AG04450 (cell line): Measurements from ENCODE around the gene PPARA. TPM values are rescaled to one million over a fixed set of nuclear protein-coding genes. Genes with fewer than 3 reads are reported as not detected.

Experiments used
- CTCF ChIA-PET: fragments of 300-600, 350-600 bp; formaldehyde crosslinking; extraction: SDS; loops from one replicate; lab custom pipeline; 2022; ENCODE audit warnings: antibody characterized with exemption, inconsistent platforms; lab: Charles Lee
- POLR2A ChIA-PET: fragments of 350-600 bp; formaldehyde crosslinking; extraction: SDS; loops from one replicate; lab custom pipeline; 2021; ENCODE audit warnings: antibody characterized with exemption, inconsistent platforms; lab: Yijun Ruan, JAX
- DNase-seq: peaks from one replicate; pipeline ENCODE4 v3.0.0-alpha.2; 2011; ENCODE audit warnings: low read depth, low spot score
- H3K27ac ChIP-seq: one replicate; pipeline ENCODE4 v1.5.1; 2012; ENCODE audit warnings: low read depth, low read length, control low read depth
- H3K27me3 ChIP-seq: one replicate; pipeline ENCODE4 v1.6.0; 2012; ENCODE audit warnings: low read length; ENCODE audit not compliant: control insufficient read depth, insufficient read depth
- H3K4me3 ChIP-seq: 2 replicates; pipeline ENCODE4 v1.5.1; 2011; ENCODE audit warnings: mild to moderate bottlenecking, low read depth, low read length, control low read depth
- H3K9me3 ChIP-seq: 2 replicates; pipeline ENCODE4 v1.5.1; 2012; ENCODE audit warnings: low read length; ENCODE audit not compliant: control insufficient read depth, insufficient read depth
- CTCF ChIP-seq: IDR thresholded peaks from 2 replicates; pipeline ENCODE4 v1.5.1; 2011; ENCODE audit warnings: low read depth, low read length, control low read depth, inconsistent platforms
- polyA plus RNA-seq: library from polyadenylated mRNA; depleted of rRNA; stranded (reverse); fragments of >200 nt; gene quantifications from 2 replicates; pipeline ENCODE4 v1.2.3, GENCODE V29; 2011

Gene PPARA
- polyA plus RNA-seq, 1 experiment: 10.4 TPM

- no peaks in the 10 kb centered on the region for H3K27me3 ChIP-seq
Measured at GRCh38 chr22:46110215-46110614, 40.1 kb upstream of the PPARA start.

GRCh38 chr22:46111645-46112306, 38.5 kb upstream of the PPARA start:
- ChIA-PET CTCF (interaction anchor here (1.0 to 3.4 kb wide), 2 partner anchors 106 to 117 kb away, joined by 3 to 17 read pairs; no protein-coding TSS in a partner anchor), POLR2A (no interaction called here)
- no peak overlapping the region for H3K27ac ChIP-seq
- no peak overlapping the region for H3K4me3 ChIP-seq
- H3K27me3 ChIP-seq: no peaks in the 10 kb centered on the region
- no peak for DNase-seq
- no peaks in the 10 kb centered on the region; the same call in 1 of the 2 replicates for H3K9me3 ChIP-seq
- no peak for TF ChIP-seq CTCF

More at GRCh38 chr22:46110215-46110614, 40.1 kb upstream of the PPARA start:
- H3K9me3 ChIP-seq: no peaks in the 10 kb centered on the region; the same call in 1 of the 2 replicates
- H3K27ac ChIP-seq: peak overlapping the region; percentile 31
- ChIA-PET CTCF (interaction anchor here (0.6 to 3.4 kb wide), 2 partner anchors 79 to 104 kb away, joined by 3 to 17 read pairs; no protein-coding TSS in a partner anchor), POLR2A (no interaction called here)
- TF ChIP-seq CTCF: no peak
- no peak overlapping the region for H3K4me3 ChIP-seq
- no peak for DNase-seq

- Histone ChIP-seq H3K4me3 (no peak overlapping the region), H3K27me3 (no peaks in the 10 kb centered on the region), H3K9me3 (no peaks in the 10 kb centered on the region; the same call in 1 of the 2 replicates), H3K27ac (no peak overlapping the region)
- CTCF ChIA-PET: interaction anchor here (3.4 to 5.7 kb wide), 2 partner anchors 105 to 106 kb away, joined by 17 to 91 read pairs; no protein-coding TSS in a partner anchor
- no peak for TF ChIP-seq CTCF
- DNase-seq: no peak
- POLR2A ChIA-PET: no interaction called here
Measured at GRCh38 chr22:46112405-46112804, 37.9 kb upstream of the PPARA start.

- Histone ChIP-seq H3K9me3 (no peaks in the 10 kb centered on the region; the same call in 1 of the 2 replicates), H3K27ac (no peak overlapping the region), H3K4me3 (no peak overlapping the region), H3K27me3 (no peaks in the 10 kb centered on the region)
- no peak for TF ChIP-seq CTCF
- ChIA-PET CTCF (interaction anchor here (0.6 to 5.7 kb wide), 3 partner anchors 100 to 435 kb away, joined by 5 to 91 read pairs (median 8); no protein-coding TSS in a partner anchor), POLR2A (no interaction called here)
- DNase-seq: no peak
Measured at GRCh38 chr22:46113110-46113909, 37.0 kb upstream of the PPARA start.
